Fibroblast of villous mesenchyme (primary cell): ENCODE results near the gene TRAPPC10. TPM values are rescaled to one million over a fixed set of nuclear protein-coding genes. Genes with fewer than 3 reads are reported as not detected.

Source experiments
- DNase-seq: peaks from one replicate; pipeline ENCODE4 v3.0.0-alpha.2; 2010; ENCODE audit warnings: low read depth
- H3K4me3 ChIP-seq: 2 replicates; pipeline ENCODE4 v1.5.1; 2011; ENCODE audit warnings: low read depth, mild to moderate bottlenecking, low read length
- total RNA-seq: library from RNA; depleted of rRNA; stranded (reverse); fragments of >200 nt; gene quantifications from 2 replicates; pipeline ENCODE4 v1.2.3, GENCODE V29; 2012
- TF ChIP-seq, protein P1 (sequence below): IDR thresholded peaks from 2 replicates; pipeline ENCODE4 v1.5.1; 2012; ENCODE audit warnings: low read depth, mild to moderate bottlenecking, low read length; ENCODE audit not compliant: insufficient read depth

TRAPPC10 gene, protein sequence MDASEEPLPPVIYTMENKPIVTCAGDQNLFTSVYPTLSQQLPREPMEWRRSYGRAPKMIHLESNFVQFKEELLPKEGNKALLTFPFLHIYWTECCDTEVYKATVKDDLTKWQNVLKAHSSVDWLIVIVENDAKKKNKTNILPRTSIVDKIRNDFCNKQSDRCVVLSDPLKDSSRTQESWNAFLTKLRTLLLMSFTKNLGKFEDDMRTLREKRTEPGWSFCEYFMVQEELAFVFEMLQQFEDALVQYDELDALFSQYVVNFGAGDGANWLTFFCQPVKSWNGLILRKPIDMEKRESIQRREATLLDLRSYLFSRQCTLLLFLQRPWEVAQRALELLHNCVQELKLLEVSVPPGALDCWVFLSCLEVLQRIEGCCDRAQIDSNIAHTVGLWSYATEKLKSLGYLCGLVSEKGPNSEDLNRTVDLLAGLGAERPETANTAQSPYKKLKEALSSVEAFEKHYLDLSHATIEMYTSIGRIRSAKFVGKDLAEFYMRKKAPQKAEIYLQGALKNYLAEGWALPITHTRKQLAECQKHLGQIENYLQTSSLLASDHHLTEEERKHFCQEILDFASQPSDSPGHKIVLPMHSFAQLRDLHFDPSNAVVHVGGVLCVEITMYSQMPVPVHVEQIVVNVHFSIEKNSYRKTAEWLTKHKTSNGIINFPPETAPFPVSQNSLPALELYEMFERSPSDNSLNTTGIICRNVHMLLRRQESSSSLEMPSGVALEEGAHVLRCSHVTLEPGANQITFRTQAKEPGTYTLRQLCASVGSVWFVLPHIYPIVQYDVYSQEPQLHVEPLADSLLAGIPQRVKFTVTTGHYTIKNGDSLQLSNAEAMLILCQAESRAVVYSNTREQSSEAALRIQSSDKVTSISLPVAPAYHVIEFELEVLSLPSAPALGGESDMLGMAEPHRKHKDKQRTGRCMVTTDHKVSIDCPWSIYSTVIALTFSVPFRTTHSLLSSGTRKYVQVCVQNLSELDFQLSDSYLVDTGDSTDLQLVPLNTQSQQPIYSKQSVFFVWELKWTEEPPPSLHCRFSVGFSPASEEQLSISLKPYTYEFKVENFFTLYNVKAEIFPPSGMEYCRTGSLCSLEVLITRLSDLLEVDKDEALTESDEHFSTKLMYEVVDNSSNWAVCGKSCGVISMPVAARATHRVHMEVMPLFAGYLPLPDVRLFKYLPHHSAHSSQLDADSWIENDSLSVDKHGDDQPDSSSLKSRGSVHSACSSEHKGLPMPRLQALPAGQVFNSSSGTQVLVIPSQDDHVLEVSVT
- total RNA-seq: 27.1 and 28.5 TPM in 2 replicates

DNA sequence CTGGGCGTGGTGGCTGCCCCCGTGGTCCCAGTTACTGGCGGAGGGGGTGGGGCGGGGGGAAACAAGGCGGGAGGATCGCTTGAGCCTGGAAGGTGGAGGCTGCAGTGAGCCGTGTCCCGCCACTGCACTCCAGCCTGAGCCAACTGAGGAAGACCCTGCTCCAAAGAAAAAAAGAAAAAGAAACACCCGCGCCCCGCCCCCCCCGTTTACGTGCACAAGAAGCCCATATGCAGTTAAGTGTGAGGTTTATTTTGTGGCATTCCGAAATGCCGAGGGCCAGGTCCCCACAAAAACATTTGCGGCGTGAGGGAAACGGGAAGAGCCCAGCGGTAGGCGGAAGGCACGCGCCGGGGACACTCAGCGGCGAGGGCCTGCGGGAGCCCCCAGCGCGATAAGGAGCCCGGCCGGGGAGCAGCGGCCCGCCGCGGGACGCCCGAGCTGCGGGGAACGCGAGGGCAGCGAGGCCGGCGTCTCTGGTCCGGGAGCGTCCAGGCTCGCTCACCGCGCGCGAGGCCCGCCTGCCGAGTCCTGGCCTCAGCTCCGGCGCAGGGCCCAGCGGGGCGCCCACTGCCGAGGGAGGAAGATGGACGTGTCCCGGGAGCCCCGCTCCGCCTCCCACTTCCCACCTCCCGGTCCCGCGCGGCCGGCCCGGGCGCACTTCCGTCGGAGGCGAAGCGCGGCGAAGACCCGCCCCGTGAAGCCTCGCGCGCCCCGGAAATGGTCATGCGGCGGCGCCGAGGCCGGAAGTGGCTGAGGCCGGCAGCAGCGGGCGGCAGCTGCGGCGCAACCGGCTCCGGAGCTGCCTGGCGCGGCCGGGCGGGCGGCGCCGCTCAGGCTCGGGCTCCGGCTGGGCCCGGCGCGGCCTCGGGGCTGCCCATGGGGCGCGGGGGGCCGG lies at the start of gene TRAPPC10:
TSS of gene TRAPPC10 (plus strand) at position 731 of the 895 bp plus-strand sequence. CDS start 185 bp downstream, outside the sequence.
- DNase-seq: peak; percentile 89
- peak within 1 kb of the TSS; percentile 80 for H3K4me3 ChIP-seq
- TF ChIP-seq, protein P1, sequence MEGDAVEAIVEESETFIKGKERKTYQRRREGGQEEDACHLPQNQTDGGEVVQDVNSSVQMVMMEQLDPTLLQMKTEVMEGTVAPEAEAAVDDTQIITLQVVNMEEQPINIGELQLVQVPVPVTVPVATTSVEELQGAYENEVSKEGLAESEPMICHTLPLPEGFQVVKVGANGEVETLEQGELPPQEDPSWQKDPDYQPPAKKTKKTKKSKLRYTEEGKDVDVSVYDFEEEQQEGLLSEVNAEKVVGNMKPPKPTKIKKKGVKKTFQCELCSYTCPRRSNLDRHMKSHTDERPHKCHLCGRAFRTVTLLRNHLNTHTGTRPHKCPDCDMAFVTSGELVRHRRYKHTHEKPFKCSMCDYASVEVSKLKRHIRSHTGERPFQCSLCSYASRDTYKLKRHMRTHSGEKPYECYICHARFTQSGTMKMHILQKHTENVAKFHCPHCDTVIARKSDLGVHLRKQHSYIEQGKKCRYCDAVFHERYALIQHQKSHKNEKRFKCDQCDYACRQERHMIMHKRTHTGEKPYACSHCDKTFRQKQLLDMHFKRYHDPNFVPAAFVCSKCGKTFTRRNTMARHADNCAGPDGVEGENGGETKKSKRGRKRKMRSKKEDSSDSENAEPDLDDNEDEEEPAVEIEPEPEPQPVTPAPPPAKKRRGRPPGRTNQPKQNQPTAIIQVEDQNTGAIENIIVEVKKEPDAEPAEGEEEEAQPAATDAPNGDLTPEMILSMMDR: no peak

DNA sequence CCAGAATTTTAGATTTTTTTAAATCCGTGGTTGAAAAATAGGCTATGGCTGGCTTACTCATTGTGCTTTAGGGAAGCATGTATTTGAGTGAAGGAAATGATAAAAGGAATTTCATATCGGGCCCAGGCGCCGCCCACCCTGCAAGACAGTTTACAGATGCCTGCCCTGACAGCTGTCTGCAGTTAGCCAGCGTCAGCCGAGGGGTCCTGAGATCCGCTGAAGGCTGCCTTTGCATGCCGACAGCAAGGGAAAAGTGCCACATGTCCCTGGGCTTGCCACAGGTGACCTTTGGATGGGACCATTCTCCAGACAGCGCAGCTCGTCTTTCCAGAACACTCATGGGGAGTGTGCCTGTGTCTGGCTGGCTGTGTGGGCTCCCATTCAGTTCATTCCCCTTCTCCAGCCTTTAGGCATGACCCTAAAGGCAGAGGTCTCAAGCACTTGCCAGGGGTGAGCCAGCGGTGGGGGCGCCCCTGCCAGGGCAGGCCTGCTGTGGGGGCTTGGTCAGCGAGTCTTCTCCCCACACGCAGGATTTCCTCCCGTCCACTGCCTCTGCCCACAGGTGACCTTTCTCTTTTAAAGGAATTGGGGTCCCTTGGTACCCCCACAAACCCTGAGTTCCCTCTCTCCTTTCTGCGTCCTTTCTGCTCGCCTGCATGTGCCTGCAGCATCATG lies 46.1 kb upstream of the TRAPPC10 start:
- TF ChIP-seq, protein P1: no peak
- no peak overlapping the region for H3K4me3 ChIP-seq
- DNase-seq: no peak

DNA sequence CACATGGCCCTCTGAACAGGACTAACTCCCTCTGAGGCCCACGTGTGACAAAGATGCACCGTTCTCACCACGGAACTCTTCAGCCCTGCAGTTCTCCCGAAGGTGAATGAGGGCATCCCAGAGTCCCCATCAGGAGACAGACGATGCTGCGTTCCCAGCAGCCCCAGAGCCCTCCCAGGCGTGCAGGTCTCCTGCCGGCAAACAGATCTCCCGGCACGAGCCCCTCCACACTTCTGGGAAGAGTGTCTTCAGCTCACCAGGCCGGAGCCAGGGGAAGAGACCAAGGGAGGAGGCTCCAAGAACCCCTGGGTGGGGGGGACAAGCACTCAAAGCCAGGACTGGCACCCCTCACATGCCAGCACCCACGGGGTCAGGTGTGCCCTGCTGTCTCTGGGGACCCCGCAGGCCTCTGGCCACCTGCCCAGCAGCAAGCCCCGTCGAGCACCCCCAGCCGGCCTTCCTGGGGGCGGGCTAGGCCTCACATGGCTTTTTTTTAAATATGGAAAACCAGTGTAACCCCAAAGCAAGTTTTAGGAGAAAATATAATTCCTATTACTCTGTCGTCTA lies 45.1 kb upstream of the TRAPPC10 start:
- no peak overlapping the region for H3K4me3 ChIP-seq
- no peak for DNase-seq
- TF ChIP-seq, protein P1: no peak

DNA sequence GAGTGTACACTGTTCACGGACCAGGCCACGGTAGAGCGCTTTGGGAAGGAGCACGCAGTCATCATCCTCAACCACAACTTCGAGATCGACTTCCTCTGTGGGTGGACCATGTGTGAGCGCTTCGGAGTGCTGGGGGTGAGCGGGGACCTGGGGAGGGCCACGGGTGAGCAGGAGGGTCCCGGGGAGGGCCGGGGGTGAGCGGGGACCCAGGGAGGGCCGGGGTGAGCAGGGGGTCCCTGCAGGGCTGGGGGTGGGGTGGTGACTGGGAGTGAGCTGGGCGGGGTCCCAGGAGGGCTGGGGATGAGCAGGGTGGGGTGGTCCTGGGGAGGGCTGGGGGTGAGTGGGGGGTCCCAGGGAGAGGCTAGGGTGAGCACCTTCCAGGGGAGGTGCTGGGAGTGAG lies 44.1 kb upstream of the TRAPPC10 start:
- TF ChIP-seq, protein P1: no peak
- no peak overlapping the region for H3K4me3 ChIP-seq
- DNase-seq: no peak

DNA sequence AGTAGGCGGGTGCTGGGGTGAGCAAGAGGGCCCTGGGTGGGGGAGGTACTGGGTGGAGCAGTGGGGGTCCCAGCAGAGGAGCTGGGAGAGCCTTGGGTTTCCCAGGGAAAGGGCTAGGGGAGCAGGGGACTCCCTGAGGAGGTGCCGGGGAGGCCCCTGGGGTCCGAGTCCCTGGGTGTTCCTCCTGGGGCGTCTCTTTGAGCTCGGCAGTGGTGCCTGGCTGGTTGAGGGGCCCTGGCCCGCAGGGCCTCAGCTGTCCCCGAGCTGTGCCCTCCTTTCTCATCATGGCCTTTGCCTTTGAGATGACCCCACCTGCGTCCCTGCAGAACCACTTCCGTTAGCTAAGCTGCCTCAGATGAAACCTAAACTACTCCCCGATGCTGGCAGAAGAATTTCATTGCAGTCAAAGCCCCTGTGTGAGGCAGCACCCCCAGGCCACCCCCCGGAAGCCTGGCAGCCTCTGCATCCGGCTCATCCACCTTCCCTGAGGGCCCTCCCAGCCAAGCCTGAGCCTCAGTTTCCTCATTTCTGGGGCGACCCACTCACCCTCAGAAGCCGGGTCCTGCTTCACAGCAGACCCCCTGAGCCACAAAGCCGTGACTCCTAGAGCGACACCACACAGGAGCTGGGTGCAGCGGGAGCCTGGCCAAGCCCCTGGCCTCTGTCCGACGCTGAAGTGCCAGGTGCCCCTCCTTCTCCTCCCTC lies 43.5 kb upstream of the TRAPPC10 start:
- no peak overlapping the region for H3K4me3 ChIP-seq
- no peak for DNase-seq
- TF ChIP-seq, protein P1: no peak
